Measurements from ENCODE around the gene ST6GALNAC2. TPM values are rescaled to one million over a fixed set of nuclear protein-coding genes. Genes with fewer than 3 reads are reported as not detected.

The ST6GALNAC2 gene
- total and polyA plus RNA-seq, 10 of the 15 experiments (the other 5 are each of a cell fraction or from before 2014, with no cell fraction given) = 0.08 to 0.41 (median 0.23) TPM; not detected in 6

GRCh38 chr17:76523084-76524037, 62.3 kb downstream of the ST6GALNAC2 start (continued):
- TF ChIP-seq RELB (IDR thresholded peaks at IDR 0.05; ENCODE audit: low read depth) (no peak), POU2F2 (IDR thresholded peaks at IDR 0.05; ENCODE audit: borderline replicate concordance, low read depth, low read length) (0 out of 3 replicates have a peak, but pooled peaks have one; percentile 37), EZH2 (IDR thresholded peaks at IDR 0.05; ENCODE audit: borderline replicate concordance, control insufficient read depth, low read depth, low read length) (no peak), JUNB (IDR thresholded peaks at IDR 0.05) (no peak), FOS (IDR thresholded peaks at IDR 0.05; ENCODE audit: borderline replicate concordance, extremely low read depth, insufficient read length) (no peak), PAX5 (IDR thresholded peaks at IDR 0.05; ENCODE audit: borderline replicate concordance, low read depth, low read length) (0 out of 2 replicates have a peak, but pooled peaks have one; percentile 14), GATAD2B (conservative IDR thresholded peaks at IDR 0.05; ENCODE audit: low read depth) (no peak), RBBP5 (conservative IDR thresholded peaks at IDR 0.05) (no peak), ZNF687 (IDR thresholded peaks at IDR 0.05) (no peak), MTA2 (IDR thresholded peaks at IDR 0.05; ENCODE audit: low read depth) (no peak), CUX1 (IDR thresholded peaks at IDR 0.05; ENCODE audit: insufficient replicate concordance, low read depth, low read length) (no peak), E2F4 (IDR thresholded peaks at IDR 0.05; ENCODE audit: low read depth, low read length) (no peak), ZBED1 (IDR thresholded peaks at IDR 0.05; ENCODE audit: borderline replicate concordance) (no peak), IKZF2 (IDR thresholded peaks at IDR 0.05) (no peak; a peak in 1 of 4 replicates), TBL1XR1 (IDR thresholded peaks at IDR 0.05; ENCODE audit: low read depth, low read length) (no peak), ZNF24 (IDR thresholded peaks at IDR 0.05) (no peak)

Data from GM12878 (cell line).